ENCODE data around the gene KPRP. TPM values are rescaled to one million over a fixed set of nuclear protein-coding genes. Genes with fewer than 3 reads are reported as not detected.

The KPRP gene
- total RNA-seq: not detected
- not detected for polyA plus RNA-seq (2013, experiment 1 of 2)
- polyA plus RNA-seq (2013, experiment 2 of 2): not detected
- total RNA-seq: 0 to 0.08 (median 0) reads per million in 172 experiments

DNA sequence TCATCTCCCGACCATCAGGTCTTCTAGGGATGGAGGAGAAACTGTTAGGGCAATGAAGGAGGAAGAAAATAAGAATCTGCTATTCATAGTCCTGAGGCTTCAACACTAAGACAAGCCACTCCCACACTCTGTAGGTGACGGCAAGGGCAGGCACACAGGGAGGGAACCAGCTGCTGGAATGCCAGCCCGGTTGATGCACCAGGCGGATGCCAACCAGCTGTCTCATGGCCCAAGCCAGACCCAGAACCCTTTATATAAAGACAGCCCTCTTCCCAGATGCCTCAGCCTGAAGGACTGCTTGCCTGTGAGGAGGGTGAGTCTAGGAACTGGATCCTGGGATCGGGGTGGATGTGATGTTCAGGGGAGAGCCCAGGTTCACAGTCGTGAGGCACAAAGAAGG is at the start of gene KPRP:
Gene KPRP, plus strand, starts transcription at position 279 of the 400 bp plus-strand sequence. CDS start 1,564 bp downstream, outside the sequence.
- H3K4me3 ChIP-seq (ENCODE audit: low read length): no peak within 1 kb of the TSS
- no peaks in the 10 kb centered on the region for H3K36me3 Mint-ChIP-seq (ENCODE audit: low read depth)
- H3K4me1 Mint-ChIP-seq (ENCODE audit: low read depth): no peaks in the 10 kb centered on the region
- peaks cover 57% of the 10 kb centered on the region for H3K27me3 Mint-ChIP-seq
- no peaks in the 10 kb centered on the region for H3K36me3 ChIP-seq (ENCODE audit: insufficient read depth, low read length)
- ChIA-PET CTCF (no interaction called here), POLR2A (no interaction called here)
- no peak for ATAC-seq (ENCODE audit: poor library complexity)
- H3K27me3 ChIP-seq (ENCODE audit: control insufficient read depth in 1 of 2, insufficient read depth in 2 of 2, low read length in 2 of 2): peaks cover 4 to 7% of the 10 kb centered on the region in 2 experiments
- no peak within 1 kb of the TSS for H3K27ac Mint-ChIP-seq
- H3K27ac ChIP-seq (ENCODE audit: low read depth in 1 of 2, low read length in 2 of 2): no peak within 1 kb of the TSS
- intact Hi-C loops (cut with DNase I, micrococcal nuclease): no loop called here
- peaks cover 0 to 6% of the 10 kb centered on the region in 2 experiments for H3K9me3 ChIP-seq (ENCODE audit: control insufficient read depth in 1 of 2, insufficient read depth in 1 of 2, low read length in 2 of 2)
- TF ChIP-seq CTCF (IDR thresholded peaks at IDR 0.05): no peak
- no peaks in the 10 kb centered on the region for H3K4me1 ChIP-seq (ENCODE audit: insufficient read depth, low read length)
- no peak within 1 kb of the TSS for H3K4me3 Mint-ChIP-seq
- no peaks in the 10 kb centered on the region for H3K9me3 Mint-ChIP-seq
- DNase-seq: no peak

- Histone ChIP-seq H3K4me3 (ENCODE audit: low read length) (no peak overlapping the region), H3K36me3 (ENCODE audit: insufficient read depth, low read length) (no peaks in the 10 kb centered on the region), H3K9me3 (ENCODE audit: control insufficient read depth in 1 of 2, insufficient read depth in 1 of 2, low read length in 2 of 2) (peaks cover 0 to 5% of the 10 kb centered on the region in 2 experiments), H3K27ac (ENCODE audit: low read depth in 1 of 2, low read length in 2 of 2) (no peak overlapping the region), H3K4me1 (ENCODE audit: insufficient read depth, low read length) (no peaks in the 10 kb centered on the region), H3K27me3 (ENCODE audit: control insufficient read depth in 1 of 2, insufficient read depth in 2 of 2, low read length in 2 of 2) (peaks cover 0 to 3% of the 10 kb centered on the region in 2 experiments)
- Mint-ChIP-seq H3K4me3 (no peak overlapping the region), H3K27me3 (peaks cover 33% of the 10 kb centered on the region), H3K4me1 (ENCODE audit: low read depth) (no peaks in the 10 kb centered on the region), H3K36me3 (ENCODE audit: low read depth) (no peaks in the 10 kb centered on the region), H3K9me3 (peaks cover 5% of the 10 kb centered on the region), H3K27ac (no peak overlapping the region)
- CTCF ChIA-PET: no interaction called here
- intact Hi-C loops (cut with DNase I, micrococcal nuclease): no loop called here
- DNase-seq: no peak
- ATAC-seq (ENCODE audit: poor library complexity): no peak
- no peak for TF ChIP-seq CTCF (IDR thresholded peaks at IDR 0.05)
- POLR2A ChIA-PET: no interaction called here
Observed at GRCh38 chr1:152718238-152718637, 39.6 kb upstream of the KPRP start.

DNA sequence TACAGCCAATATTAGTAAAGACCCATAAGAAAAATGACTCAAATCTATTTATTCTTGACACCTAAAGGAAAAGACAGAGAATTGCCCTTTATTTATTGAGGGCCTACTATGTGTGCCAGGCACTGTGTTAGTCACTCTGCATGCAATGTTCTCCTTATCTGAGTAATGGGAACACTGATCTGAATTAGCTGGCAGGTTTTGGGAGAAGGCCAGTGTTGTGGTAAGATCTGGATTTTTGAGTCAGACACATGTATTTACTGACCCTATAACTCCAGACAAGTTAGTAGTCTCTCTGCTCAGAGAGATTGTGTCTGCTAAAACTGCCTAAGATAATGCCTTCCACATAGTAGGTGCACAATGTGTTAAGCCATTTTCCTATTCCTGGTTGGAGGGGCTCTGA is 32.6 kb upstream of the KPRP start:
- Mint-ChIP-seq H3K27me3 (peaks cover 27% of the 10 kb centered on the region), H3K4me3 (no peak overlapping the region), H3K27ac (no peak overlapping the region), H3K9me3 (no peaks in the 10 kb centered on the region), H3K36me3 (ENCODE audit: low read depth) (no peaks in the 10 kb centered on the region), H3K4me1 (ENCODE audit: low read depth) (no peaks in the 10 kb centered on the region)
- no peak overlapping the region for H3K4me3 ChIP-seq (ENCODE audit: low read length)
- no peaks in the 10 kb centered on the region for H3K36me3 ChIP-seq (ENCODE audit: insufficient read depth, low read length)
- DNase-seq (no peak), ATAC-seq (ENCODE audit: poor library complexity) (no peak)
- ChIA-PET CTCF (no interaction called here), POLR2A (no interaction called here)
- intact Hi-C loops (cut with DNase I, micrococcal nuclease): no loop called here
- H3K27ac ChIP-seq (ENCODE audit: low read depth in 1 of 2, low read length in 2 of 2): no peak overlapping the region
- peaks cover 0 to 5% of the 10 kb centered on the region in 2 experiments for H3K27me3 ChIP-seq (ENCODE audit: control insufficient read depth in 1 of 2, insufficient read depth in 2 of 2, low read length in 2 of 2)
- no peaks in the 10 kb centered on the region for H3K9me3 ChIP-seq (ENCODE audit: control insufficient read depth in 1 of 2, insufficient read depth in 1 of 2, low read length in 2 of 2)
- H3K4me1 ChIP-seq (ENCODE audit: insufficient read depth, low read length): no peaks in the 10 kb centered on the region
- TF ChIP-seq CTCF (IDR thresholded peaks at IDR 0.05): no peak

Measured in CD4-positive, alpha-beta T cell (primary cell).